Neural progenitor cell (in vitro differentiated cells): ENCODE measurements around the gene DGCR6L.

Source experiments
- EZH2 ChIP-seq: fragments of 200-600 bp; sonication (generic); IDR thresholded peaks from 2 replicates; pipeline ENCODE4 v1.6.1; 2017; ENCODE audit warnings: antibody characterized with exemption, mild to moderate bottlenecking, moderate library complexity
- TF ChIP-seq, protein P1 (sequence below): fragments of 200-600 bp; sonication (generic); IDR thresholded peaks from 2 replicates; pipeline ENCODE4 v1.5.1; 2017; ENCODE audit warnings: antibody characterized with exemption, mild to moderate bottlenecking

DNA sequence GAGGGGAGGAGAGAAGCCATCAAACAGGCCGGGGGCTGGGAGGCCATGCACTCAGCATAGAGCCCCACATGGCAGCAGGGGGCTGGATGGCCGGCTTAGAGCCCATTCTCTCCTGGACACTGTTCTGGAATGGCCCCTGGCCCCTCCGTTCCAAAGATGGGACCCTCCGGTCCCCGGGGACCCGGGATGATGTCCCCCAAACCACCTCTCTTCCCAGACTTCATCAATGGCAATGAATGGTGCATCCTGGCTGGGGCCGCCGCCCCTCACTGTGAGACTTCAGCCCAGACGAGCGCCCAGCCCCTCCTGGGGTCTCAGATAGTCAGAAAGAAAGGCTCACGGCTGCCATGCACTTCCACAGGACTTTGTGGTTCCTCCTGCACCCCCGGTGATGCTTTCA, 38.0 kb downstream of the DGCR6L start:
- TF ChIP-seq, protein P1, sequence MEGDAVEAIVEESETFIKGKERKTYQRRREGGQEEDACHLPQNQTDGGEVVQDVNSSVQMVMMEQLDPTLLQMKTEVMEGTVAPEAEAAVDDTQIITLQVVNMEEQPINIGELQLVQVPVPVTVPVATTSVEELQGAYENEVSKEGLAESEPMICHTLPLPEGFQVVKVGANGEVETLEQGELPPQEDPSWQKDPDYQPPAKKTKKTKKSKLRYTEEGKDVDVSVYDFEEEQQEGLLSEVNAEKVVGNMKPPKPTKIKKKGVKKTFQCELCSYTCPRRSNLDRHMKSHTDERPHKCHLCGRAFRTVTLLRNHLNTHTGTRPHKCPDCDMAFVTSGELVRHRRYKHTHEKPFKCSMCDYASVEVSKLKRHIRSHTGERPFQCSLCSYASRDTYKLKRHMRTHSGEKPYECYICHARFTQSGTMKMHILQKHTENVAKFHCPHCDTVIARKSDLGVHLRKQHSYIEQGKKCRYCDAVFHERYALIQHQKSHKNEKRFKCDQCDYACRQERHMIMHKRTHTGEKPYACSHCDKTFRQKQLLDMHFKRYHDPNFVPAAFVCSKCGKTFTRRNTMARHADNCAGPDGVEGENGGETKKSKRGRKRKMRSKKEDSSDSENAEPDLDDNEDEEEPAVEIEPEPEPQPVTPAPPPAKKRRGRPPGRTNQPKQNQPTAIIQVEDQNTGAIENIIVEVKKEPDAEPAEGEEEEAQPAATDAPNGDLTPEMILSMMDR, result no peak
- TF ChIP-seq EZH2, result no peak
